GM23248 (cell line): Measurements from ENCODE around the gene COP1.

Experiments
- EZH2 ChIP-seq: fragments of 200-600 bp; sonication (generic); IDR thresholded peaks from 2 replicates; pipeline ENCODE4 v1.6.1; 2018; ENCODE audit warnings: antibody characterized with exemption, mild to moderate bottlenecking; ENCODE audit not compliant: insufficient read depth, poor library complexity, severe bottlenecking
- EZH2phosphoT487 ChIP-seq: fragments of 200-600 bp; sonication (generic); IDR thresholded peaks from 2 replicates; pipeline ENCODE4 v1.6.1; 2018; ENCODE audit warnings: antibody characterized with exemption, moderate library complexity, mild to moderate bottlenecking, low read depth; ENCODE audit not compliant: insufficient read depth

GRCh38 chr1:176149939-176150807, 56.9 kb downstream of the COP1 start:
- TF ChIP-seq EZH2phosphoT487 (no peak), EZH2 (no peak)
